NAMALWA (cell line): ENCODE data around the gene MYO7A.

Experiments used
- DNase-seq: peaks from one replicate; pipeline ENCODE4 v3.0.0-alpha.2; 2015; ENCODE audit warnings: low spot score

The MYO7A gene

GRCh38 chr11:77129069-77129841 lies 1.2 kb downstream of the MYO7A start:
- DNase-seq, result no peak

DNA sequence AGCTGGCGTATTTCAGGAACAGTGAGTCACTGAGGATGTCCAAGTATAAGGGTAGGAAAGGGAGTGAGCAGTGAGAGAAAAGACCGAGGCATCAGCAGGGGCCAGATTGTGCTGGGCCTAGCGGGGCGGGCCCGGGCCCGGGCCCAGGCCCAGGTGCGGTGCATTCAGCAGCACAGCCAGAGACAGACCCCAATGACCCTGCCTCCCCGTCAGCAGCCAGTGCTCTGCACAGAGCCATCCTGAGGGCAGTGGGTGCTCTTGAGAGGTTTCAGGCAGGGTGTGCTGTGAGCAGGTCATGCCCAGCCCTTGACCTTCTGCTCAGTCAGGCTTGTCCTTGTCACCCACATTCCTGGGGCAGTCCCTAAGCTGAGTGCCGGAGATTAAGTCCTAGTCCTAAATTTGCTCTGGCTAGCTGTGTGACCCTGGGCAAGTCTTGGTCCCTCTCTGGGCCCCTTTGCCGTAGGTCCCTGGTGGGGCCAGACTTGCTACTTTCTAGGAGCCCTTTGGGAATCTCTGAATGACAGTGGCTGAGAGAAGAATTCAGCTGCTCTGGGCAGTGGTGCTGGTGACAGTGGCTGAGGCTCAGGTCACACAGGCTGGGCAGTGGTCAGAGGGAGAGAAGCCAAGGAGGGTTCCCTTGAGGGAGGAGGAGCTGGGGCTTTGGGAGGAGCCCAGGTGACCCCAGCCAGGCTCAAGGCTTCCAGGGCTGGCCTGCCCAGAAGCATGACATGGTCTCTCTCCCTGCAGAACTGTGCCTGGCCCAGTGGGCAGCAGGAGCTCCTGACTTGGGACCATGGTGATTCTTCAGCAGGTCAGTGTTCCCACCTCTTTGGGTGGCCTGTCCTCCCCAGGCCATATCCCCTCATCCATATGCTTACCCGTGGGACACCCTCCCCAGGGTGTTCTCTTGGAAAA lies 2.1 kb downstream of the MYO7A start:
- no peak for DNase-seq

GRCh38 chr11:77130763-77131513 lies 2.9 kb downstream of the MYO7A start:
- no peak for DNase-seq

DNA sequence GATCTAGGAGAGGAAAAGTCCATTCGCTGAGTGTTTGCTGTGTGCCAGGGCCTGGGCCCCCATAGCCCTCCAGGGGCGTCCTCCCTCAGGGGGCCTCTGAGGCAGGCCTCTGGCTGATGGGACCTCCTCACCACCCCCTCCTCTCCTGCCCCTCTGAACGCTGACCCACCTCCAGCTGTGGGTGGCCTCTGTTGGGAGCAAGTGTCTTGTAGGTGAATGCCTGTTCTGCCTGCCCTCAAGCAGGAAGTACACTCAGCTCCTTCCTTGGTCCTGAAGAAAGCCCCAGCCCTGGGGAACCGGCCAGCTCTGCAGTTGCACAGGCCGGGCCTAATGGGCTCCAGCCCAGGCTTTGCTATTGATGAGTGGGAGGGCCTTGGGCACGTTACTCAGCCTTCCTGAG lies 3.5 kb downstream of the MYO7A start:
- DNase-seq, result no peak

- DNase-seq, result no peak
These were observed 7.0 kb downstream of the MYO7A start for GRCh38 chr11:77135069-77135468.

DNA sequence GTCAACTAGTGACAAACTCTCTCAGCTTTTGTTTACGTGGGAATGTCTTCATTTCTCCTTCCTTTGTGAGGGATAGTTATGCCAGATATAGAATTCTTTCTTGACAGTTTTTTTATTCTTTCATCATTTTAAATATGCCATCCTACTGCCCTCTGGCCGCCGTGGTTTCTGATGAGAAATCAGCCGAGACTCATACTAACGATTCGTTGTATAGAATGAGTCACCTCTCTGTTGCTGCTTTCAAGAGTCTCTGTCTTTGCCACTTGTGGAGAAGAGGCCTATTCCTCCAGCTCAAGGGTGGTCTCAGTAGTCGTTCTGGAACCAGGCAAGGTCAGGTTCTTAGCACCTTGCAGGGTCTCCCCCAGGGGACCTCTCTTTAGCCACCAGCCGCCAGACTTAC lies 8.0 kb downstream of the MYO7A start:
- DNase-seq, result no peak

DNA sequence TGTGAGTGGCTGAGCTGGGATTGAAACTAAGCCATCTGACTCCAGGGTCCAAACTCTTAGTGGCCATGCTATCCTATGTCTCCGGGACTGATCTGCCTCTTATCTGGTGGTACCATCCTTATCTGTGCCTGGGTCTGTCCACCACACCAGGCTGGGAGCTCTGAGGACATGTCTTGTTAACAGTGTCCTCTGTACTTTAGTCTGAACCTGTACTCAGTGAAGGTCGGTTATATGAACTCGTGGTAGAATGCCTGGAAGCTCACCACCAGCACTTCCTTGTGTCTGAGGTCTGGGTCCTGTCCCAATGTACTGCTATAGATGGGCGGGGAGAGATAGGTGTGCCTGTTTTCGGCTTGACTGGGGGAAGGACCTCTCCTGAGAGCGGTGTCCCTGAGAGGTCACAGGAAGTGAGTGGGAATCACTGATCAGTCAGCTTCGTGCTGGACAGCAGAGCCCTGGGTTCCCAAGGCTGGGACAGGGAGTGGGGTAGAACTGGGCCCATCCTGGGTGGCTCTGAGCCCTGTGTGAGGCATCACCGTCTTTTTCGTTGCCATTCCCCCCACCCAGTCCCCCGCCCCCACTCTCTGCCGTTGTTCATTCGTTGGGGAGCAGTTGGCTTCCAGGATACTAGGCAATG lies 8.9 kb downstream of the MYO7A start:
- no peak for DNase-seq

GRCh38 chr11:77137421-77137820 lies 9.4 kb downstream of the MYO7A start:
- no peak for DNase-seq

DNA sequence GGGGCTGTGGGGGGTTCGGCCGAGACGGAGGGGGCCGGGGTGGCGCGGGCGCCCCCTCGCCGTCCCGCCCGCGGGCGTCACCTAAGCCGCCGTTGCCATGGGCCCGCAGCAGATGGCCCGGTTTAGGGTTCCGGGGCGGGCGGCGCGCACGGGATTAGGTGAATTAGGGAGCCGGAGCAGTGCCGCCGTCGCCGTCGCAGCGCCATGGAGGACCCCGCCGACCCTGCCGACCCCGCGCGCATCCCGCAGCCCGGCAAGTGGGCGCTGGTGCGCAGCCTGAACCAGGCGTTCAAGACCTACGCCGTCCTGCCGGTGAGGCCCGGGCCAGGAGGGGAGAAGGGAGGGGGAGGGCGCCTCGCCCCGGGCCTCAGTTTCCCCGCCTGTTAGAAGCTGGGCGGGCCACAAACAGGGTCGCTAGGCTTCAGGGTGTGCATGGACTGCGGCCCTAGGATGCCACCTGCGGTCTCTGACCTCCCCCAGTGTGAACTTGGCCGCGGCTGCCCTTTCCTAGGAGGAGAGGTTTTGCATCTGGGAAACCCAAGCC lies 10.1 kb downstream of the MYO7A start:
- no peak for DNase-seq

DNA sequence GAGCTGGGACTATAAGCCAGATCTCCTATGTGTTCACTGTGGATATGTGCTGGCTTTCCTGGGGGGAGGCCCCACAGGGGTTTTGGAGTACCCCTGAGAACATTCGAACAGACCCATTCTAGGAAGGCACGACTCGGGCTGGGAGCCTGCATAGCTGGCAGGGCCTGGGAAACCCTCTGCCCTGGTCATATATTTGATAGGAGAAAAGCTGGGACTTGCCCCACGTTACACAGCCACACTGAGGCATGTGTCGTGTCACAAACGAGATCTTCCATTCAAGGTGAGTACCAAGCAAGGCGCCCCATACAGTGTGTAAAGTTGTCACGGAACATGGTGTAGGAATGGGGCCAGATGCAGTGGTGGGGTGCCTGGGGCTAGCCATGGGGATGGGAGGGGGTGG lies 11.2 kb downstream of the MYO7A start:
- DNase-seq, result no peak

DNA sequence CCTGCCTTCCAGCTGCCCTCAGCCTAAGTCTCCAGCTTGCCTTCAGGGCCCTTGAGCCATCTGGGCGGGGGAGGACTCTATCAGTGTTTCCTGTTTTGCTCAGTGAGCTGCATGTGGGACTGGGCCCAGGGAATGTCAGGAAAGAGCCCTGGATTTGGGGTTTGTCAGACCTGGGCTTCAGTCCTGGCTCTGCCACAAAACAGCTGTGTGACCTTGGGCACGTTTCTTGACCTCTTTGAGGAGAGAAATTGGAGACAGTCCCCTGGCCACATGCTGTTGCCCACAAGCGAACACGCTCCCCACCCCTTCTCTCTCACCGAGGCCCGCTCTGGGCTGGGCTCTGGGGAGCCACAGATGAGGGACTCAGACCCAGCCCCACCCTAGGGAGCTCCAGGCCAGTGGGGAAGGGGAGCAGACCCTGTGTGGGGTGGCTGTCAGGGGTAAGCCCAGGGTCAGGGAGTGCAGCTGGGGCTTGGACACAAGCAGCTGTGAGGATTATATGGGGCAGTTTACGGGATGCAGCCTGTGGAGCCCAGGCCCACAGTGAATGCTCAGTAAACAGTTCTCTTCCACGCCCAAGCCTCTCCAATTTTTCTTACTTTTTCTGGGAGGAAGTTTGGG lies 12.3 kb downstream of the MYO7A start:
- DNase-seq, result no peak

GRCh38 chr11:77141034-77141433 lies 13.0 kb downstream of the MYO7A start:
- DNase-seq, result no peak

DNA sequence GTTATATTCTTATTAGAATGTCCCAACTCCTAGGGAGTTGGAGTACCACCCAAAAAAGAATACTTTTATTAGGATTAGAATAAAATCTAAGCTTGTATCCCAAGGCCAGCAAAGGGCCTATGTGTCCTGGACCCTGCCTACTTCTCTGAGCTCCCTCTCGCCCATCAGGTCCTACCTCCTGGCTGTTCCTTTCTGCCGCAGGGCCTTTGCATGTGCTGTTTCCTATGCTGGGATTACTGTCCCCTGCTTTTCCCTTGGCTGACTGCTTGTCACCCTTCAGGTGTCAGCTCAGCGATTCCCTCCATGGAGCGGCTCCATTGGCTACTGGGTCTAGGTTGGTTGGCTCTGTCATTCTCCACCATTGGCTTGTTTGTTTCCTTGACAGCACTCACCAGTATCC lies 13.4 kb downstream of the MYO7A start:
- DNase-seq, result no peak

- DNase-seq, result no peak
These were observed 14.3 kb downstream of the MYO7A start for GRCh38 chr11:77142091-77142975.

DNA sequence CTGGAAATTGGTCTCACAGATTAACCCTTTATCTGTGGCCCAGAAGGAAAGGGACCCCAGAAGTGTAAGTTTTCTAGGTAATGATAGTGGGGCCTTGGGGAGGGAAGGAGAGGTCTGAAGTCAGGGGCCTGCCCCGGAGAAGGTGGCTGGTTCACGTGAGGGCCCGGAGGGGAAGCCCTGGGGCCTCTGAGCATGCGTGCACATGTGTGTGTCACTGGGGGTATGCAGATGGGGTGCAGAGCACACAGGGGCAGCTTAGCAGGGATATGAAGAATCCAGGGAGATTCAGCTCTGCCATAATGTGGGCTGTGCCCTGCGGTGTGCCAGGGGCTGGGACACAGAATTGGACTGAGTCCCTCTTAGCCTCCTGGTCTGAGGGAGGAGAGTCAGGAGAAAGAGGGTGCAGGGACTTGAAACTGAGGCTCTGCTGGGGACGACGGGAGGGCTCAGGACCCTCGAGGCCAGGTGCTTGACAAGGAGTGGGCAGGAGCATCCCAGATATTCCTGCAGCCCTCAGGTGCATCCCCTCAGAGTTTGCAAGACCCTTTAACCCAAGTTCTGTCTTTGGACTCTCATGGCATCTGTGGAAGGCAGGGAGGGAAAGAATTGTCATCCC lies 15.5 kb downstream of the MYO7A start:
- no peak for DNase-seq

DNA sequence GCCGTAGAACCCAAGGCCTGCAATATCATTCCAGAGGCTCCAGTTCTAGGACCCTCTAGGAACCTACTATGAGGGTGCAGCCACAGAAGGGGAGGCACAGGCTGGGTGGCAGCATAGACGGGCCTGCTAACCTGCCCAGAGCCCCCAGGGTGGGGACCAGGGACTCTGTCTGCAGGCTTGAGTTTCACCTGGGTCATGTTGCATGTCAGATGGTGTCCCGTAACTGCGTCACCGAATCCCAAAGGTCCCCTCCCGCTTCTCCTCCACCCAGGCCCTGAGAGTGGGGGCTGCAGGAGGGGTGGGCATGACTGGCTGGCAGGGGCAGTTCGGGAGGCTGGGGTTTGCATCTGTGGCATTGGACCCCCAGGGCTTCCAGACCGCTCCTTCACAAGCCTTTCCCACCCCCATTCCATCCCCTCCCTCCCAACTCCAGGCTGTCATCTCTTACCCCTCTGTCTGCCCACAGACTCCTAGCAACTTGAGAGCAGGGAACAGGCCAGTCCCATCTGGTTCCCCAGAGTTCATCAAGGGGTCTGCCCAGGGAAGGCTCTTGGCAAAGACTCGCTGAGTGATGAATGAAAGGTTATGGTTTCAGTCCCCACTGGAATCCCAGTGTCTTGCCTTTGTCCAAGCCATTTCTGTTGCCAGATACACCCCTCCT lies 16.3 kb downstream of the MYO7A start:
- no peak for DNase-seq

- DNase-seq, result no peak
These were observed 16.9 kb downstream of the MYO7A start for GRCh38 chr11:77144857-77145428.

GRCh38 chr11:77146261-77147035 lies 18.4 kb downstream of the MYO7A start:
- DNase-seq, result no peak
